Activated CD8-positive, alpha-beta T cell treated with anti-CD3 and anti-CD28 coated beads for 36 hours (primary cell): ENCODE measurements around the gene FMOD. TPM values are rescaled to one million over a fixed set of nuclear protein-coding genes. Genes with fewer than 3 reads are reported as not detected.

Experiments used
- ATAC-seq: fragments of 200-7000 bp; cut with Tn5 transposase; one replicate; pipeline ENCODE4 v1.10.0; 2021; ENCODE audit warnings: mild to moderate bottlenecking, moderate library complexity
- CTCF ChIA-PET: fragments of 350-600 bp; sonication (Branson Sonifier 250); formaldehyde crosslinking; loops from one replicate; lab custom pipeline; 2021; ENCODE audit warnings: antibody characterized with exemption; lab: Charles Lee
- POLR2A ChIA-PET: fragments of 350-600 bp; sonication (Branson Sonifier 250); formaldehyde crosslinking; loops from one replicate; lab custom pipeline; 2021; ENCODE audit warnings: antibody characterized with exemption; lab: Charles Lee
- DNase-seq: peaks from one replicate; pipeline ENCODE4 v3.0.0-alpha.2; 2020
- H3K27ac Mint-ChIP-seq: one replicate; pipeline ENCODE4 v1.8.0; 2021; ENCODE audit warnings: mild to moderate bottlenecking, mixed read lengths
- H3K27me3 Mint-ChIP-seq: one replicate; pipeline ENCODE4 v1.8.0; 2021; ENCODE audit warnings: mixed read lengths
- H3K36me3 Mint-ChIP-seq: one replicate; pipeline ENCODE4 v1.8.0; 2021; ENCODE audit warnings: low read depth, mixed read lengths
- H3K4me1 Mint-ChIP-seq: one replicate; pipeline ENCODE4 v1.8.0; 2021; ENCODE audit warnings: low read depth, mixed read lengths
- H3K4me3 Mint-ChIP-seq: one replicate; pipeline ENCODE4 v1.8.0; 2021; ENCODE audit warnings: mild to moderate bottlenecking, moderate library complexity, mixed read lengths
- H3K9me3 Mint-ChIP-seq: one replicate; pipeline ENCODE4 v1.8.0; 2021; ENCODE audit warnings: mixed read lengths
- intact Hi-C: fragments of 100-400 bp; cut with micrococcal nuclease; formaldehyde crosslinking; loops from one replicate; pipeline ENCODE4 v1.10.0; 2022
- total RNA-seq, 2 experiments: library from RNA; stranded (reverse); gene quantifications; one replicate each; pipeline ENCODE4 v1.2.3, GENCODE V29; 2021
- TF ChIP-seq, protein P1 (sequence below): fragments of 200-600 bp; IDR thresholded peaks from one replicate; pipeline ENCODE4 v1.8.0; 2022; ENCODE audit warnings: antibody characterized with exemption, mild to moderate bottlenecking

Gene FMOD
- total RNA-seq, 2 experiments from 2014 or later = 1.4 to 2.4 TPM

DNA sequence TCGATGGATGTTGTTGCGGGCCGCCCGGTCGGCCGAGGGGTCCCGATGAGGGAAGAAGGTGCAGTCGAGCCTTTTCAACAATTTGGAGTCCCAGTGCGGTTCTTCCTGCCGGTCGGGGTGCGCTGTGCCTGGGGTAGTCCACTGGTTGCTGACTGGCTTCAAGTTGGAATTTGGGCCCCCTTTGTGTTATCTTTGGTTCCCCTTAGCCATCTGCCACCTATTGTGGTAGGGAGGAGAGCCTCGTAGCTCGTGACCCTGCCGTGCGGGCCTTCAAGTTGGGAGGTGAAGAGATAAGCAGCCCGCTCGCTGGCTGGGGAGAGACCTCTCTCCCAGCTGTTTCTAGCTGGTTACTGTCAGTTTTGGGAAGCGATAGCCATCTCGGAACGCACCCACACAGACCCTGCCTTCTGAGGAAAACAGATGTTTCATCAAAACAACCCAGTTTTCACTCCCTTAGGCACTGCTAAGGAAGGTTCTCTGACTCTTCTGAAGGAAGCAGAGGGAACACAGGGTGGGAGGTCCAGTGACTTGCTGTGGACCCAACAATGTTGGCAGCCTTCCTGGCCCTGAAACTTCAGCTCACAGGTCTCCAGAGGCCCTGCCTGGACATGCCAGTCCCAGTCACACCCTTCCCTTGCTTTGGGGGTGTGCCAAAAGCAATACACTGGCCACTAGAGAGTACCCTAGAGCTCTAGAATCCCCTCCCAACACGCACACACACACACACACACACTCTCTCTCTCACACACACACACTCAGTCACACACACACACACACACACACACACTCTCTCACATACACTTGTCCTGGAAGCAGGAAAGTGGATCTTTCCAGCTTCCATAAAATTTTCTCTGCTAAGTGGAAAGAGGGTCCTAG is 44.6 kb downstream of the FMOD start:
- H3K9me3 Mint-ChIP-seq = no peaks in the 10 kb centered on the region
- H3K4me3 Mint-ChIP-seq = peak overlapping the region; percentile 99
- peak overlapping the region; percentile 96 for H3K27ac Mint-ChIP-seq
- H3K4me1 Mint-ChIP-seq = peaks cover 57% of the 10 kb centered on the region
- TF ChIP-seq, protein P1, sequence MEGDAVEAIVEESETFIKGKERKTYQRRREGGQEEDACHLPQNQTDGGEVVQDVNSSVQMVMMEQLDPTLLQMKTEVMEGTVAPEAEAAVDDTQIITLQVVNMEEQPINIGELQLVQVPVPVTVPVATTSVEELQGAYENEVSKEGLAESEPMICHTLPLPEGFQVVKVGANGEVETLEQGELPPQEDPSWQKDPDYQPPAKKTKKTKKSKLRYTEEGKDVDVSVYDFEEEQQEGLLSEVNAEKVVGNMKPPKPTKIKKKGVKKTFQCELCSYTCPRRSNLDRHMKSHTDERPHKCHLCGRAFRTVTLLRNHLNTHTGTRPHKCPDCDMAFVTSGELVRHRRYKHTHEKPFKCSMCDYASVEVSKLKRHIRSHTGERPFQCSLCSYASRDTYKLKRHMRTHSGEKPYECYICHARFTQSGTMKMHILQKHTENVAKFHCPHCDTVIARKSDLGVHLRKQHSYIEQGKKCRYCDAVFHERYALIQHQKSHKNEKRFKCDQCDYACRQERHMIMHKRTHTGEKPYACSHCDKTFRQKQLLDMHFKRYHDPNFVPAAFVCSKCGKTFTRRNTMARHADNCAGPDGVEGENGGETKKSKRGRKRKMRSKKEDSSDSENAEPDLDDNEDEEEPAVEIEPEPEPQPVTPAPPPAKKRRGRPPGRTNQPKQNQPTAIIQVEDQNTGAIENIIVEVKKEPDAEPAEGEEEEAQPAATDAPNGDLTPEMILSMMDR = no peak
- ChIA-PET POLR2A (interaction anchor here (0.6 to 9.3 kb wide), 9 partner anchors 10 to 459 kb away, joined by 3 to 225 read pairs (median 28); partner anchors contain the start of gene LAX1), CTCF (interaction anchor here (0.9 to 9.7 kb wide), 8 partner anchors 13 to 36 kb away, joined by 3 to 237 read pairs (median 97); no protein-coding TSS in a partner anchor)
- H3K27me3 Mint-ChIP-seq = no peaks in the 10 kb centered on the region
- DNase-seq (peak; percentile 57), ATAC-seq (peak; percentile 11)
- intact Hi-C loops = loop anchor here (5.0 kb wide), 1 partner anchor 34 kb away; no protein-coding TSS in a partner anchor
- peaks cover 56% of the 10 kb centered on the region for H3K36me3 Mint-ChIP-seq

DNA sequence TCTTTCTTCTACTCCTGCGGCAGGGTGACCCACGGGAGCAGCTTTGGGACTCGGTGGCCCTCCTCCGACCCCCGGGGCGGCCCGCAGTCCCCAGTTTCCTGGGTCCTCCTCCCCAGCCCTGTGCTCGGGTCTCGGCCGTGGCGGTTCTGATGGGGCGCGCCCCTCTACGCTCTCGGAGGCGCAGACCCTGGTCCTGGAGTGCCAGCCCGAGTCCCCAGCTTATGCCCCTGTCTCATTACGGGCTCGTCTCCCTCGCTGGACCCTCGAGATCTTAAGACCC is 45.2 kb downstream of the FMOD start:
- H3K36me3 Mint-ChIP-seq = peaks cover 53% of the 10 kb centered on the region
- no peaks in the 10 kb centered on the region for H3K9me3 Mint-ChIP-seq
- H3K4me1 Mint-ChIP-seq = peaks cover 55% of the 10 kb centered on the region
- DNase-seq (no peak), ATAC-seq (peak; percentile 6)
- CTCF ChIA-PET = interaction anchor here (3.4 to 9.7 kb wide), 6 partner anchors 14 to 36 kb away, joined by 19 to 237 read pairs (median 106); no protein-coding TSS in a partner anchor
- H3K27me3 Mint-ChIP-seq = no peaks in the 10 kb centered on the region
- TF ChIP-seq, protein P1 = no peak
- peak overlapping the region; percentile 99 for H3K4me3 Mint-ChIP-seq
- H3K27ac Mint-ChIP-seq = peak overlapping the region; percentile 96
- intact Hi-C loops = loop anchor here (5.0 kb wide), 1 partner anchor 33 kb away; no protein-coding TSS in a partner anchor
- POLR2A ChIA-PET = interaction anchor here (2.1 to 9.3 kb wide), 7 partner anchors 11 to 34 kb away, joined by 9 to 225 read pairs (median 43); no protein-coding TSS in a partner anchor

DNA sequence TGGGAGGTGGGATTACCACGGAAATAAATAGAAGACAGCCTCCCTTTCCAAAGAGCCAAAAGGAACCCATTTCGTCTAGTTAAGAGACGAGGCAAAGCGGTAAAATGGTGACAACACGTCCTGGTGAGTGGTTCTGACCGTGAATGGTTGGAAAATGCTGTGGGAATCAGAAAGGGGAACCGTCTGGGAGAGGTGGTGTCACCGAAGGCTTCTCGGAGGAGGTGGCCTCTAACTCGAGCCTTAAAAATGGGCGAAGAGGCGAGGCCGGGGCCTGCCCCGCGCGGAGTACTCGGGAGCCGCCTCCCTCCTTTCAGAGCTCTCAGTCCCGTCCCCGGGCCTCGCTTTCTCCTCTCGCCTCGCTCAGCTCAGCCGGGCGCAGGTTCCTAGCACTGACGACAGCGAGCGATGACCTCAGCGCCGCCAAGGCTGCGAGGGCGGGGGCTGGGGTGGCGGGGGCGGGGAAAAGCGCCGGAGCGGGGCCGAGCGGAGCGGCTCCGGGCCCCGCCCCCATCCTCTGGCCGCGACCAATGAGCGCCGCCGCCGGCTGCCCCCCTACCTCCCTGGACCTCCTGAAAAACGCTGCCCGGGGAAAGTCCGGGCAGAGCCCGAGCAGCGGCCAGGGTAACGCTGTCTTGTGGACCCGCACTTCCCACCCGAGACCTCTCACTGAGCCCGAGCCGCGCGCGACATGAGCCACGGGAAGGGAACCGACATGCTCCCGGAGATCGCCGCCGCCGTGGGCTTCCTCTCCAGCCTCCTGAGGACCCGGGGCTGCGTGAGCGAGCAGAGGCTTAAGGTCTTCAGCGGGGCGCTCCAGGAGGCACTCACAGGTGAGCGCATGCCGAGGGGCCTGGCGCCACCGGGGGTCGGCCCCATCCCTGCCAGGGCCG is 45.8 kb downstream of the FMOD start, which contains the start of gene BTG2:
BTG2 (plus strand) TSS at position 601 of the 890 bp plus-strand sequence; CDS start at position 689, 88 bp downstream.
- no peaks in the 10 kb centered on the region for H3K27me3 Mint-ChIP-seq
- ChIA-PET POLR2A (interaction anchor here (2.1 to 9.3 kb wide), 6 partner anchors 12 to 34 kb away, joined by 17 to 225 read pairs (median 68); no protein-coding TSS in a partner anchor), CTCF (interaction anchor here (3.4 to 9.7 kb wide), 6 partner anchors 14 to 35 kb away, joined by 19 to 237 read pairs (median 106); no protein-coding TSS in a partner anchor)
- H3K9me3 Mint-ChIP-seq = no peaks in the 10 kb centered on the region
- peaks cover 49% of the 10 kb centered on the region for H3K36me3 Mint-ChIP-seq
- H3K4me3 Mint-ChIP-seq = peak within 1 kb of the TSS; percentile 99
- TF ChIP-seq, protein P1 = no peak
- DNase-seq = peak; percentile 93
- intact Hi-C loops = loop anchor here (5.0 kb wide), 1 partner anchor 33 kb away; no protein-coding TSS in a partner anchor
- ATAC-seq = peak; percentile 85
- H3K4me1 Mint-ChIP-seq = peaks cover 55% of the 10 kb centered on the region
- H3K27ac Mint-ChIP-seq = peak within 1 kb of the TSS; percentile 98

DNA sequence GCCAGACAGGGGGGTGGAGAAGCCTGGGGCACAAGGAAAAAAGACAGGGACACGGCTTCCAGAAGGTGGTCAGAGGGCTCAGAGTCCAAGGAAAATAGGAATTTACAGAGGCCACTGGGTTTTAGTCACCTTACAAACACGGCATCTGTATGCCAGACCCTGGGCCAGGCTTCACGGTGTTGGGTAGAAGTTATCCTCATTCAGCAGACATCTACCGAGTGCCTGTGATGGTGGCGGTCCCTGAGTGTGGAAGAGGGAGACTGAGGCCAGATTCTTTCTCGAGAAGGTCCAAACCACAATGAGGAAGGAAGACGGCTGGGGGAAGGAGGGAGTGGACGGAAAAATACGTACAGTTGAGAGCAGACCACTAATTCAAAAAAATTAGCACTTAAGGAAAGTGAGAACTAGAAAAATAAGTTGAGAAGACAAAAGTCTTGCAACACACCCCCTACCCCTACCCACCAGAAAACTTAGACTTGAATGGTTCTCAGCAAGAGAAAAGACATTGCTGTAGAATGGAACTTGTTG is 46.5 kb downstream of the FMOD start:
- ChIA-PET CTCF (interaction anchor here (6.9 to 9.7 kb wide), 4 partner anchors 14 to 35 kb away, joined by 90 to 237 read pairs (median 126); no protein-coding TSS in a partner anchor), POLR2A (interaction anchor here (5.2 to 9.3 kb wide), 4 partner anchors 13 to 33 kb away, joined by 28 to 225 read pairs (median 159); no protein-coding TSS in a partner anchor)
- Mint-ChIP-seq H3K36me3 (peaks cover 42% of the 10 kb centered on the region), H3K4me3 (peak overlapping the region; percentile 99), H3K27ac (peak overlapping the region; percentile 98), H3K27me3 (no peaks in the 10 kb centered on the region), H3K4me1 (peaks cover 50% of the 10 kb centered on the region), H3K9me3 (no peaks in the 10 kb centered on the region)
- intact Hi-C loops = no loop called here
- TF ChIP-seq, protein P1 = no peak
- no peak for DNase-seq
- no peak for ATAC-seq
